GM18502 (cell line): ENCODE data around the gene GATA1.
A peak's percentile ranks its signal among the peaks of the same experiment; 100 is the strongest.
"Not testable (repeated sequence)": the region's sequence is repeated elsewhere in the genome, so short reads cannot be mapped to it uniquely, and the experiment has no call there.

Experiments used
- ATAC-seq: cut with Tn5 transposase; IDR thresholded peaks from one replicate; pipeline ENCODE4 v1.9.1; 2021; ENCODE audit warnings: mild to moderate bottlenecking; ENCODE audit not compliant: unreplicated experiment, poor library complexity

GATA1 gene

GRCh38 chrX:48806081-48806480 lies 19.7 kb downstream of the GATA1 start:
- ATAC-seq, result no peak

- no peak for ATAC-seq
These were observed 27.3 kb downstream of the GATA1 start for GRCh38 chrX:48813644-48814043.

GRCh38 chrX:48814722-48815121 lies 28.3 kb downstream of the GATA1 start:
- no peak for ATAC-seq

GRCh38 chrX:48815266-48815665 lies 28.9 kb downstream of the GATA1 start:
- no peak for ATAC-seq

- no peak for ATAC-seq
These were observed 29.8 kb downstream of the GATA1 start for GRCh38 chrX:48816014-48816810.

- ATAC-seq, result no peak
These were observed 31.7 kb downstream of the GATA1 start for GRCh38 chrX:48818098-48818497.

- no peak for ATAC-seq
These were observed 32.5 kb downstream of the GATA1 start for GRCh38 chrX:48818866-48819265.

- ATAC-seq, result not testable (repeated sequence)
These were observed 33.0 kb downstream of the GATA1 start for GRCh38 chrX:48819394-48819793.

- ATAC-seq, result no peak
These were observed 36.7 kb downstream of the GATA1 start for GRCh38 chrX:48823053-48823452.

- ATAC-seq, result no peak
These were observed 37.7 kb downstream of the GATA1 start for GRCh38 chrX:48824066-48824465.

- peak; percentile 44 for ATAC-seq
These were observed 39.9 kb downstream of the GATA1 start, which contains the start of gene ERAS for GRCh38 chrX:48826135-48826875. Gene ERAS, plus strand, starts transcription at chrX:48826513. Its CDS starts 2,611 bp downstream, at chrX:48829124.

GRCh38 chrX:48826876-48827653 lies 40.7 kb downstream of the GATA1 start:
- ATAC-seq, result no peak

- ATAC-seq, result no peak
These were observed 41.2 kb downstream of the GATA1 start for GRCh38 chrX:48827654-48827968.

GRCh38 chrX:48829016-48829735 lies 42.8 kb downstream of the GATA1 start:
- no peak for ATAC-seq

- no peak for ATAC-seq
These were observed 44.9 kb downstream of the GATA1 start for GRCh38 chrX:48831136-48831908.

- no peak for ATAC-seq
These were observed 45.5 kb downstream of the GATA1 start for GRCh38 chrX:48831909-48832291.

GRCh38 chrX:48833542-48834138 lies 47.2 kb downstream of the GATA1 start:
- no peak for ATAC-seq

- no peak for ATAC-seq
These were observed 48.0 kb downstream of the GATA1 start for GRCh38 chrX:48834383-48834709.

- no peak for ATAC-seq
These were observed 49.3 kb downstream of the GATA1 start, which contains the start of gene PCSK1N for GRCh38 chrX:48835524-48836329. Gene PCSK1N, minus strand, starts transcription at chrX:48835610. Its CDS starts 78 bp downstream, at chrX:48835532.
